ENCODE results near the gene TBCD.
"Not testable (repeated sequence)": the region's sequence is repeated elsewhere in the genome, so short reads cannot be mapped to it uniquely, and the experiment has no call there.

TBCD gene

DNA sequence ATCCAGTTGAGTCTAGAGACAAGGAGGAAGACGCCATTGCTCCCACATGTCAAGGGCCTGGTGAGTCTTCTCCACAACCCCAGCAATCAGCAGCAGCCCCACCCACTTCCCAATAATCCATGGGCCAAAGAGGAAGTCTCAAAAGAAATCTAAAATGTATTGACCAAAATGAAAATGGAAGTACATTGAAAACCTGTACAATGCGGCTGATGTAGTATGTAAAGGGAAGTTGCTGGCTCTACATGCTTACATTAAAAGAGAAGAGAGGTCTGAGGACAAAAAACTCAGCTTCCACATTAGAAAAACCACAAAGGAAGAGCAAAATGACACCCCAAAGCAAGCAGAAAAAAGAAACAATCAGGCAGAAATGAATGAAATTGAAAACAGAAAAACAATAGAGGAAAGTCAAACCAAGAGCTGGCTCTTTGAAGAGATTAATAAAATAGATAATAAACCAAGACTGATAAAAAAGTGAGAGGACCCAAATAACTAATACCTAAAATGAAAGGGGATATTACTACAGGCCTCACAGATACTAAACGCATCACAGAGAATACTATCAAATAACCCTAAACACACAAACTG, 227.0 kb downstream of the TBCD start:
- DNase-seq = no peak

DNA sequence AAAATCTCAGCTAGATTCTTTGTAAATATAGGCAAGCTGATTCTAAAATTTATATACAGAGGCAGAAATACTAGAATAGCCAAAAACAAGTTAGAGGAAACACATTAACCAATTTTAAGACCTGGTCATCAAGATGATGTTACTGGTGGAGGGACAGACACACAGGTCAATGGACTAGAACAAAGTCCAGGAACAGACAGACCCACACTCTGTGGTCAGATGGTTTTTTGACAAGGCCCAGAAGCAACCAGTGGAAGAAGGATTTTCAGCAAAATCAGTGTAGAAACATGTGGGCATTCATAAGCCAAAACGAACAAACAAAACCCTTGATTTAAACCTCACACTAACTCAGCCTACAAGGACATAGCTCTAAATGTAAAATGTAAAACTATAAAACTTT, 227.9 kb downstream of the TBCD start:
- no peak for DNase-seq

DNA sequence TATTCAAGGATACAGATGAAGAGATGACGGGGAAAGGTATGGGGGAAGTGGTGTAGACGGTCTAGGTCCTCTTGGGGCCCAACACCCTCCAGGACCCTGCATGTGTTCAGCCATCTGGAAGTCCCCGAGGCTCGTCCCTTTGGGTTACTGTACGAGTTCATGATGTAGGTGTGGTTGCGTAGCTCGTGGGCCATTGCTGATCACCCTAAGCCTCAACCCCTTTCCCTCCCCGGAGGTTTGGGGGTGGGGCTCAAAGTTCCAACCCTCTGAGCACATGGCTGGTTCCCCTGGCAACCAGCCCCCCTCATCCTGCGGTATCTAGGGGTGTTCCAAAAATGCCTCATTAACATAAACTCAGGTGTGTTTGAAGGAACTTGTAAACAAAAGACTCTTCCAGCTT, 228.8 kb downstream of the TBCD start:
- no peak for DNase-seq

DNA sequence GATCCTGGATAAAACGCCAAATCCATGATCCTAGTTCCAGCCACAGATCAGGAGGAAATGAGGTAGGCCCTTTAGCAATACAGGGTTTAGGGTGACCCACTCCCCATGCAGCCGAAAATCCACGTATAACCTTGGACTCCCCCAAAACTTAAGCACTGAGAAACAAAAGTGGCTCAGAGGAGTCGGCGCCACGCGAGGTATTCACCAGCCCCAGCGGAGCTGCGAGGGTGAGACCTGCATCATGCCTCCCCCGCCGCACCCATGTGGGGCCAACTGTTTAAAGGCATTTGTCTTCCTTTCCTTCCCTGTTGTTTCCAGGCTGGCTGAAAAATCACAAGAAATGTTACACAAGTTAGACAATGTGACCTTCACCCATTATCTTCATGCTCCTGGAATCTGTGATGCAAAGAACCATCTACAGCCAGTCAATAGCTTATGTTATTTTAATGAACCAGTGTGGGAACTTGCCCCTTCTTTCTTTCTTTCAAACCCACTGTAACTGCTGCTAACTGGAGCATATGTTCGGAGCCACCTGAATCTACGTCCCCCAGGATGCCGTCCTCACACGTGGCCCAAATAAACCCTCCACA, 229.4 kb downstream of the TBCD start:
- DNase-seq = no peak

DNA sequence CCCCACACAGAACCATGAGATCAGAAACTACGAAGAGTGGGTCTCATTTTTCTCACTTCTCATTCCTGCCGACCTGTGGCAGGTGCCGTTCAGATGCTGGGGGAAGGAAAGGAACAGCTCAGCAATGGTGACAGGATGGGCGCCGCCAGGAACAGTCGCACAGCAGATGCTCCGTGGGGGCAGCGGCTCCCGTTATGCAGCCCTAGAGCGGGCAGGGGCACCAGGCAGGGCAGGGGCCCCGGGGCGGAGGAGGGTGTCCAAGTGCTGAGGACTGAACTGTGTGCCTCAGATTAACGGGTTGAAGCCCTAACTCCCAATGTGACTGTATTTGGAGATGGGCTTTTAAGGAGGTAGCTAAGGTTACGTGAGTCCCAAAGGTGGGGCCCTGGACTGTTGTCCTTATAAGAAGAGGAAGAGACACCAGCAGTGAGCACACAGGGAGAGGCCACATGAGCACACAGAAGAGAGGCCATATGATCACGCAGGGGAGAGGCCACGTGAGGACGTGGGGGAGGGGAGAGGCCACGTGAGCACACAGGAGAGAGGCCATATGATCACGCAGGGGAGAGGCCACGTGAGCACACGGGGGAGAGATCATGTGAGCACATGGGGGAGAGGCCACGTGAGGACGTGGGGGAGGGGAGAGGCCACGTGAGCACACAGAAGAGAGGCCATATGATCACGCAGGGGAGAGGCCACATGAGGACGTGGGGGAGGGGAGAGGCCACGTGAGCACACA, 231.8 kb downstream of the TBCD start:
- no peak for DNase-seq

DNA sequence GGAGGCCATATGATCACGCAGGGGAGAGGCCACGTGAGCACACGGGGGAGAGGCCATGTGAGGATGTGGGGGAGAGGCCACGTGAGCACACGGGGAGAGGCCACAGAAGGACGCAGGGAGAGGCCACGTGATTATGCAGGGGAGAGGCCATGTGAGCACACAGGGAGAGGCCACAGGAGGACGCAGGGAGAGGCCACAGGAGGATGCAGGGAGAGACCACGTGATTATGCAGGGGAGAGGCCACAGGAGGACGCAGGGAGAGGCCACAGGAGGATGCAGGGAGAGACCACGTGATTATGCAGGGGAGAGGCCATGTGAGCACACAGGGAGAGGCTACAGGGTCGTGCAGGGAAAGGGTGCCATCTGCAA, 232.4 kb downstream of the TBCD start:
- not testable (repeated sequence) for DNase-seq

DNA sequence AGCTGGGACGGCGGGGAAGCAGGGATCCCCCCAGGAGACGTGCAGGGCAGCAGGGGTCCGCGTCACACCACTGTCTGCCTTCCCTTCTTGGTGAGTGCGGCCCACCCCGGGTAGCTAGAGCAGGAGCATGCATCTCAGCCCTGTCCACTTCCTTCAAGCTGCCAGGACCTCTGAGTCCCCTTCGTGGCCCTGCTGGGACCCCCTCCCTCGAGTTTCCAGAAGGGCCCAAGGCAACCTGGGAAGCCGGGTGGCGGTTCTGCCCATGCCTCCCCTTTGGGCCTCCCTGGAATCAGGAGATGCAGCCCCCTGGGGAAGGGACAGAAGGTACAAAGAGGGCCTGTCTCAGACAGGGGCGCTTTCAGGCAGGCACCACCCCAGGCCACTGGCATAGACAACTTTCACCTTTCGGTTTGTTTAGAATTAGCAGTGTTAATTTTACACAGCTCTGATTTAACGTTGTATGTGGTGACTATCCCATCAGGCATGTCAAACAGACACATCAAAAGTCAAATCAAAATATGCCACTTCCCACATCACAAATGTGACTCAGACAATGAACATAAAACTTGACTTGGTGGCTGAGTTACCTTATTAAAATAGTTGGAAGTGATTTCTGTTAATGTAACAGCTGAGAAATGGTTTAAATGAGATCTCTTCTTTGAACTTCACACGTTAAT, 233.0 kb downstream of the TBCD start:
- DNase-seq = no peak

DNA sequence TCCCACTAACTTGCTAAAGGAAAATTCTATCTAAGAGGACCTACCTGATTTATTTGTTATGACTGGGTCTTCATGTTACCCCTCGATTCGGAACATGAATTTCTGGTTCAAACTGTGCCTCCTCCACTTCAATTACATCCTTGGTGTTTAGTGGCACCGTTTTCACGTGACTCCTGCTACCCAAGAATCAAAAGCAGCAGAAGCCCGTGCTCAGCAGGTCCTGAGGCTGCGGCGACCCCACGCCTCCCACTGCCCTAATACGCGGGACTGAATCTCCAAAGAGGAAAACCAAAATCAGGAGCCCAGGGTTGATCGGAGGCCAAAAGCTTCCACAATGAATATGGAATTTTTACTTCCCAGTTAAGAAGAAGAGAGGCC, 233.6 kb downstream of the TBCD start:
- DNase-seq = no peak

DNA sequence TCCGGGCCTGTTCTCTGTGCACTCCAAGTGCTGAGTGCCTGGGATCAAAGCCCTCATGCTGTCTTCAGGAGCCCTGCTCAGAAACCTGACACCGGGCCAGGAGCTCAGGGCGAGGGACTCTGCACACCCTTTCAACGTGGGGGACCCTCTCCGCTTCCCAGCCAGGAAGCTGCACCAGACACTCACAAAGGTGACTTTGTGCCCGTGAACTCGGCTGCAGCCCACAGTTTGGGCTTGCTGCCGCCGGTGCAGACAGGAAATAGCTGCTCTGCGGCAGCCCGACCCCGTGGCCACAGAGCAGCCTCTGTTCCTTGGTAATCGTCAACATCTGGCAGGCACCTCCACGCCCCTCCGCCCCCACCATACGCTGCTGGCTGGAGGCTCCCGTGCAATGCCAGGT, 234.1 kb downstream of the TBCD start:
- DNase-seq = peak; percentile 64

DNA sequence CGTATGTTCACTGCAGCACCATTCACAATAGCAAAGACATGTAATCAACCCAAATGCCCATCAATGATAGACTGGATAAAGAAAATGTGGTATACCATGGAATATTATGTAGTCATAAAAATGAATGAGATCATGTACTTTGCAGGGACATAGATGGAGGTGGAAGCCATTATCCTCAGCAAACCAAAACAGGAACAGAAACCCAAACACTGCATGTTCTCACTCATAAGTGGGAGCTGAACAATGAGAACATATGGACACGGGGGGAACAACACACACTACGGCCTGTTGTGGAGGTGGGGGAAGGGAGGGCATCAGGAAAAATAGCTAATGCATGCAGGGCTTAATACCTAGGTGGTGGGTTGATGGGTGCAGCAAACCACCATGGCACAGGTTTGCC, 237.2 kb downstream of the TBCD start:
- not testable (repeated sequence) for DNase-seq

DNA sequence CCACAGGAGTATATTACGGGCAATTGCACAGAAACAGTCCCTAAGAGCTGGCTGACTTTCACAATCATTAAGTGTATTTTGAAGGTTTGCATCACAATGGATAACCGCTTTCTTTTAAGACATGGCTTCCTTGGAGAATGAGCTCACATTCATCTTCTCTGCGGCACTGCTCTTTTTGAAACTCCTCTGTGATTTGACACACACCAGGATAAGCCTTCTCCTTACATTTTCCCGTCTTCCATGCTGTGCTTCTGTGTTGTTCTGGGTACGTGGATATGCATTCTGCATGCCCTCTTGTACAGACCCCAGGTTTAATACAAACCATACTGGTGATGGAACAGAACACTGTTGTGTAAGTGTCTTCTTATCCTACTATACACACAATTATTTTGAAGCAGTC, 238.0 kb downstream of the TBCD start:
- DNase-seq = no peak

DNA sequence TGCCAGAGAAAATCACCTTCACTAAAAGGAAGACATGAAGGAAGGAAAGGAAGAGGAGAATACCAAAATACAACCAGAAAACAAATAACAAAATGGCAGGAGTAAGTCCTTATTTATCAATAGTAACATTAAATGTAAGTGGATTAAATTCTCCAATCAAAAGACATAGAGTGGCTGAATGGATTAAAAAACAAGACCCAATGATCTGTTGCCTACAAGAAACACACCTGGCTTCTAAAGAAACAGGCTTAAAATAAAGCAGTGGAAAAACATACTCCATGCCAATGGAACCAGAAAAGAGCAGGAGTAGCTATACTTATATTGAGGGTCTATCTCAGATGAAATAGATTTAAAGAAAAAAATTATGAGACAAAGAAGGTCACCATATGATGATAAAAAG, 241.1 kb downstream of the TBCD start:
- no peak for DNase-seq

Data from activated CD4-positive, alpha-beta T cell treated with anti-CD3 and anti-CD28 coated beads for 48 hours (primary cell).